GM12865 (cell line): ENCODE results near the gene CELF3.

Experiments
- DNase-seq: peaks from one replicate; pipeline ENCODE4 v3.0.0; 2010; ENCODE audit warnings: low read depth
- H3K4me3 ChIP-seq: 2 replicates; pipeline ENCODE4 v1.5.1; 2011; ENCODE audit warnings: mild to moderate bottlenecking, low read depth, low read length, control low read depth
- TF ChIP-seq, protein P1 (sequence below): IDR thresholded peaks from 2 replicates; pipeline ENCODE4 v1.5.1; 2011; ENCODE audit warnings: low read length, control low read depth, low read depth, inconsistent platforms; ENCODE audit not compliant: insufficient read depth; ENCODE audit errors: missing control alignments

Gene CELF3

DNA sequence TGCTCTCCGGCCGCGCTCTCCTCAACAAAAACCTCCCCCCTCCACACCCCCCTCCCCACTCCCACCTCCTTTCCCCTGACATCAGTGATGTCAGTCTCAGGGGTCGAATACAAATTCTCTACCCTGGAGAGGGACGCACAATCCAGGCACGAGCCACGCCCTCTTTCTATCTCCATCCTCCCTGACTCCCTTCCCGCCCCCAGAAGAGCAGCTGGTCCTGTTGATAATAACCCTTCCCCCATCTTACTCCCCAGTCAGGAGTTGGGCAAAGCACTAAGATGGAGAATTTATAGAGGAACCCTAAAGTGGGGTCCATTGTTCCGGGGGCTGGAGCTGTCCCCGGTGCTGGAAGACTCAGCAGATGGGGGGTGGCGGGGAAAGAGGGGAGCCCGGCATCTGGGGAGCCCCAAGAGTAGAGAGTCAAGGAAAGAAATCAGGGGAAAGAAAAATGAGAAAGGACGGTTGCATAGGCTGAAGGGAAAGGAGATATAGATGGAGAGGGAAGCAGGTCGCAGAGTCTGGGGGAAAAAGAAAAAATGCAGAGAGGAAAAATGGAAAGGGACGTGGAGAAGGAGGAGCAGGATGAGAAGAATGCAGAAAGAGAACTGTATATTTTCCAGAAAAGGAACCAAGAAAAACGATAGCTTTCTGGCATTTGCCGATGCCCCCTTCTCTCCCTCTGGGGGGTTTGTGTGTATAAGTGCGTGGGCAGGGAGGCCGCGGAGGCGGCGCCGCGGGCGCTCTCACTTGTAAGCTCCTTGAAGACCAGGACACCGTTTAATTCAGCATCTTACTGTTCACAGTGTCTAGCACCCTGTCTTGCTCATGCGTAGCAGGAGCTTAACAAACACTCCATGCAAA, at the start of gene CELF3:
TSS of gene CELF3 (minus strand) at position 33 of the 861 bp plus-strand sequence. CDS start 783 bp downstream, outside the sequence.
- no peak within 1 kb of the TSS for H3K4me3 ChIP-seq
- peak; percentile 7 for DNase-seq
- TF ChIP-seq, protein P1, sequence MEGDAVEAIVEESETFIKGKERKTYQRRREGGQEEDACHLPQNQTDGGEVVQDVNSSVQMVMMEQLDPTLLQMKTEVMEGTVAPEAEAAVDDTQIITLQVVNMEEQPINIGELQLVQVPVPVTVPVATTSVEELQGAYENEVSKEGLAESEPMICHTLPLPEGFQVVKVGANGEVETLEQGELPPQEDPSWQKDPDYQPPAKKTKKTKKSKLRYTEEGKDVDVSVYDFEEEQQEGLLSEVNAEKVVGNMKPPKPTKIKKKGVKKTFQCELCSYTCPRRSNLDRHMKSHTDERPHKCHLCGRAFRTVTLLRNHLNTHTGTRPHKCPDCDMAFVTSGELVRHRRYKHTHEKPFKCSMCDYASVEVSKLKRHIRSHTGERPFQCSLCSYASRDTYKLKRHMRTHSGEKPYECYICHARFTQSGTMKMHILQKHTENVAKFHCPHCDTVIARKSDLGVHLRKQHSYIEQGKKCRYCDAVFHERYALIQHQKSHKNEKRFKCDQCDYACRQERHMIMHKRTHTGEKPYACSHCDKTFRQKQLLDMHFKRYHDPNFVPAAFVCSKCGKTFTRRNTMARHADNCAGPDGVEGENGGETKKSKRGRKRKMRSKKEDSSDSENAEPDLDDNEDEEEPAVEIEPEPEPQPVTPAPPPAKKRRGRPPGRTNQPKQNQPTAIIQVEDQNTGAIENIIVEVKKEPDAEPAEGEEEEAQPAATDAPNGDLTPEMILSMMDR, result no peak

GRCh38 chr1:151763990-151764389, 47.4 kb upstream of the CELF3 start:
- TF ChIP-seq, protein P1, result no peak
- peak overlapping the region; percentile 73 for H3K4me3 ChIP-seq
- no peak for DNase-seq

DNA sequence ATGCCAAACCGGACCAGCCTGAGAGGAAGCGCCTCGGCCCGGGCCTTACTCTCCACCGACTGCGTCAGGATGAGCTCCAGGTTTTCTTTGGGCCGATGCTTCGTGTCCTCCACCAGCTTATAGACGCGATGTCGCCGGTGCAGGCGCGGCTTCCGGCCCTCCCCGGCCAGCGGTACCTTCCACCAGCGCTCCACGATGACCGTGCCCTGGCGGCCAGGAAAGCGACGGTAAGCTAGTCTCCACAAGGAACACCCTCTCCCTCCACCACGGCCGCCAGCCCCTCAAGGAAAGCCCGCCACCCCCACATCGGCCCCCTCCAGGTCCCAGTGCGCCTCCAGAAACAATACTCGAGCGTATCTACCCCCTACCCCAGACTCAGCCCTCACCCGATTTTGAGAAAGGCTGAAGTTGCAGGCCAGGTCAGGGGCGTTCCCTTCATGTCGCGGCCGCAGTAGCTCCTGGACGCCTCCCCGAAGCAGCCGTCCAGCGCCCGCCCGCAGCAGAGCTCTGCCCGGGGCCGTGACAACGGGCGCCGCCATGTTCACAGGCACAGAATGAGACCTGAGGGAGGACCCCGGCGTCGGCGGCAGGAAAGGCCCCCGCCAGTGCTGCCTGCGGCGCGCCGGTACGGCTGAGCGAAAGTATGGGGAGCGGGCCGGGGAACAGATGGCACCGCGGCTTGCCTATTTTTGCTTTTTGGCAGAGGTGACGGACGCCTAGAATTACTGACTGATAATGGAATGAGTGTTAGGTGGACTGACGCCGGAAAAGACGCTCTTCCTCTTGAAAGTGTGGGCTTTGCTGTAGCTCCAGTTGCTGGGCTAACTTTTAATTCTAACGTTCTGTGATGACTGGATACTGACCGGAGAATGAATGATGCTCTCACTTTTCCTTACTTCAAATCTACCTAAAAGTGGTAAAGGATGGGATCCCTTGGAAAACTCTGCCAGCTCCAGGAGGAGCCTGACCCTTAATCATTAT, 46.6 kb upstream of the CELF3 start, which contains the start of gene MRPL9:
TSS of gene MRPL9 (minus strand) at position 556 of the 981 bp plus-strand sequence. CDS start at position 539, 17 bp downstream.
- TF ChIP-seq, protein P1, result no peak
- peak; percentile 89 for DNase-seq

GRCh38 chr1:151760597-151761385, 44.2 kb upstream of the CELF3 start:
- no peak overlapping the region for H3K4me3 ChIP-seq
- TF ChIP-seq, protein P1, result no peak
- DNase-seq, result no peak

More for the DNA sequence above, 46.6 kb upstream of the CELF3 start, which contains the start of gene MRPL9:
- H3K4me3 ChIP-seq, result peak within 1 kb of the TSS; percentile 73

DNA sequence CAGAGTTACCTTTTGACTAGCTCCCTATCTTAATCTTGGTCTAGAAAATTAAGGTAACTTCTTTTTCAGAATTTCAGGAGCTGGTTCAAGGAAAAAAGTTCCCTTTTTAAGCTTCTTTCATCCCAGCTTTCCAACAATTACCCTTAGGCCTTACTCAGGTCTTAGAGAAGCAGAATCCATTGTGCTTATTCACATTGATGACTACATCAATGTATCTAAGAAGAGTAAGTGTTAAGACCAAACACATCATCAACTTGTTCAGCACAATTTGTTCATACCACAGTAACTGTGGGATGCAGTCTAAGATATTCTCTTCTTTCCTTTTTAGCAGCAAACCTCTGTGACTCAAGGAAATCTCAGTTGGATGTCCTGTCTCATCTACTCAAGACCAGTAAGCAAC, 42.6 kb upstream of the CELF3 start:
- TF ChIP-seq, protein P1, result no peak
- DNase-seq, result no peak
- H3K4me3 ChIP-seq, result no peak overlapping the region

- no peak overlapping the region for H3K4me3 ChIP-seq
- DNase-seq, result no peak
- TF ChIP-seq, protein P1, result no peak
Measured at GRCh38 chr1:151756291-151756690, 39.7 kb upstream of the CELF3 start.
